GM18870 (cell line): ENCODE results near the gene TPO.
"Not testable (repeated sequence)": the region's sequence is repeated elsewhere in the genome, so short reads cannot be mapped to it uniquely, and the experiment has no call there.

ENCODE experiments used
- ATAC-seq: cut with Tn5 transposase; IDR thresholded peaks from one replicate; pipeline ENCODE4 v1.9.1; 2021; ENCODE audit warnings: moderate library complexity; ENCODE audit not compliant: unreplicated experiment

Gene TPO

DNA sequence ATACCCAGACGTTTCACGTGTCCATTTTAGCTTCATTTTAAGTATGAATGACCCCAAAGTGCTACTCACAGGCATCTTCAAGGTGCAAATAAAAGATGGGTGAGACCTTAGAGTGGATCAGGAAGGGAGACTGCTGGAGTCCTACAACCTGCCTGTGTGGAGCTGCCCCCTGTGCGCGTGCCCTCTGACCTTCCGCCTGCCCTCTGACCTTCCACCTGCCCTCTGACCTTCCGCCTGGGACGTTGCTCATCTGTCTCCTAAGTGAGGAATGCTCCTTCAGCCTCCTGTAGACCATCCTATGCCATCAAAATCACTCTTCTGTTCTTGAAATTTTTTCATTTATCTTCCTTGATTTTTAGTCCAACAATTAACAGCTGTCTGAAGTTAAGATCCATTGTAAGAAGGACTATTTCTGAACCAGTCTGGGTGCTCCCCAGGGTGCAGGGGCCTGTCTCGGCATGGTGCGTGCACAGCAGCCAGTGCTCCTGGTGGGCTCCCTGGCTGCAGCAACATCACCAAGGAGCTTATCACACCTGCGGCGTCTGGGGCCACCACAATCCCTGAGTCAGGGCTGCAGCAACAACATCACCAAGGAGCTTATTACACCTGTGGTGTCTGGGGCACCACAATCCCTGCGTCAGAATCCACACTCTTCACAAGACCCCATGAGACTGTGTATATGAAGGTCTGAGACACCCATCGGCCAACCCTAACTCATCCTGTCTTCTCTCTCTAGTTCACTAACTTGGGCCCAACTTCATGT lies 86.0 kb downstream of the TPO start:
- no peak for ATAC-seq

GRCh38 chr2:1501038-1501851 lies 88.0 kb downstream of the TPO start:
- no peak for ATAC-seq

DNA sequence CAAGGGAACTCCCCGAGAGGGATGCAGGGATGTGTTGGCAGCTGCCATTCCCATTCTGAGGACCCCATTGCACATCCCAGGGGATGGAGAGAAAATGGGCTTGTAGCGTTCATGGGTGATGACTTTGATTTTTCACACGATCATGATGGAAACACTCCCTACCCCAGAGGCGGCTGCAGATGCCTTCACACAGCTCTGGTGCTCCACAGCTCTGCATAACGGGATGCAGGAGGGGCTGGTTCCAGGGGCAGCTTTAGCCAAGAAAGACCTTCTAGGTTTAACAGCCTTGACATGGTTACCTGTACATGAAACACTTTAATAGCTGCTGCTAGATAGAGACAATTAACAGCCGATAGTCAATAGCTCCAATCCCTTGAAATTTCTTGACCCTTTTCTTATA lies 88.7 kb downstream of the TPO start:
- no peak for ATAC-seq

- ATAC-seq: no peak
Measured at GRCh38 chr2:1502891-1503304, 89.6 kb downstream of the TPO start.

GRCh38 chr2:1503471-1504310 lies 90.4 kb downstream of the TPO start:
- no peak for ATAC-seq

DNA sequence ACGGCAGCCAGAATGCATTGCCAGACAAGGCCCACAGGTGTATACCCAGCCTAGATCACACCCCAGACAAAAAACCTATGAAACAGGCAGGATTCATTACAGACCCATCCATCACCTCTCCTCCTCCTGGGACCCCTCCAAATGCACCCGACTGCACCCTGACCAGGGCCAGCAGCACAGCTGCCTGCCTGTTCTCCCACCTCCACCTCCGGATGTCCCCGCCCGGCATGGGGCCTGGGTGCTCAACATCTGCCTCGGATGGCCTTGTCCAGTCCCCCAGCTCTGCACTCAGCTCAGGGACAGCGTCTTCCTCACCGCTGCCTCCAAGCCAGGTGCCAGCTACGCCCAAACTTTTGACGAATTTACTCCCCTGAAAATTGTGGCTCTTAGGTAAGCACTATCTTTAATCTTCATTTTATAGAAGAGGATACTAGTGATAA lies 91.1 kb downstream of the TPO start:
- no peak for ATAC-seq

GRCh38 chr2:1505031-1505441 lies 91.8 kb downstream of the TPO start:
- ATAC-seq: no peak

GRCh38 chr2:1509271-1510065 lies 96.2 kb downstream of the TPO start:
- no peak for ATAC-seq

- ATAC-seq: no peak
Measured at GRCh38 chr2:1510176-1510575, 96.9 kb downstream of the TPO start.

DNA sequence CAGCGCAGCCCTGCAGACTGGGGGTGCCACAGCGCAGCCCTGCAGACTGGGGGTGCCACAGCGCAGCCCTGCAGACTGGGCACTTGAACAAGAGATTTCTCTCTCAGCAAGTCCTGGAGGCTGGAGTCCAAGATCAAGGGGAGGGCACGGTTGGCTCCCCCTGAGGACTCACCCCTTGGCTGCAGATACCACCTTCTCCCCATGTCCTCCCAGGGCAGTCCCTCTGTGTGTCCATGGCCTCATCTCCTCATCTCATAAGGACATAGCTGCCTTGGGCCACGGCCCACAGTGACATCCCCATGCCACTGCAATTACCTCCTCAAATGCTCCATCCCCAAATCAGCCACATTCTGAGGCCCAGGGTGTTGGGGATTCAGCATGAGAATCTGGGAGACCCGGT lies 98.2 kb downstream of the TPO start:
- ATAC-seq: no peak

DNA sequence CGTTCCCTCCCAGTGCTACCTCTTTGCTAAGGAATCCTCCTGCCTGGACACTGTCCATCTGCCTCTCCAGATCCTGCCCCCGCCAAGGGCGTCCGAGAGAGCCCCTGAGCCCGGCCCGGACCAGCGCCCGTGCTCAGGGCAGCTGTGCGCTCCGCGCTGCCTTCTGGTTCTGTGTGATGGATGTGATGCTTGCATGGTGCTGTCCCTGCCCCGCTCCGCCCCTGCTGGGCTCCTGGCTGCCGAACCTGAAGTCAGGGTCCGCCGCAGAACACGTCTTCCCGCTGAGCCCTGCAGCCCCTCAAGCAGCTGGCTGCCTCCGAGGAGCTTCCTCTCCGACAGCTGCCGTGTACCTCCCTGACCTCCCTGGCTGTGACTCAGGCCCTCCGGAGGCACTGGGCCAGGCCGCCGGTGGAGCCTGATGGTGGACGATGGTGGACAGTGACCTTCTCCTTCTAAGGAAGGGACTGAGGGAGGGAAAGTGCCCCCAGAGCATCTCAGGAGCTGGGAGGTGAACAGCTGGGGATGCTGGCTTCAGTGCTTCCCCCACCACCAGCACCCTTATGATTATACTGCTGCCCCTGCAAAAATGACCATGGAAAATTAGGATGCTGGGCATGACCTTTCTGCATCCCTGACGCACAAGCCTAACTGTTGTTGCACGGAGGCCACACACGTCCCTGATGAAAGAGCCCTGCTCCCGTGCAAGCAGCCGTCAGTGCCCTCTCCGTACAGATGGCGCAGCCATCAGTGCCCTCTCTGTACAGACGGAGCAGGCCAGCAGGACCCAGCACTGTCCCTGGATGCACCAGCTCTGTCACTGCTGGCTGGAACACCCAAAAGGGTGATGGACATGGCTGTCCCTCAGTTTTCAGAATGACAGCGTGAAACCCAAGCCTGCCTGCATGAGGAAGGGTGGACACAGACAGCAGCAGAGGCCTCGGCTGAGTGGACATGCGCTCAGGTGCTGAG lies 99.3 kb downstream of the TPO start:
- no peak for ATAC-seq

- no peak for ATAC-seq
Measured at GRCh38 chr2:1514391-1515072, 101.3 kb downstream of the TPO start.

GRCh38 chr2:1515073-1515430 lies 101.8 kb downstream of the TPO start:
- no peak for ATAC-seq

DNA sequence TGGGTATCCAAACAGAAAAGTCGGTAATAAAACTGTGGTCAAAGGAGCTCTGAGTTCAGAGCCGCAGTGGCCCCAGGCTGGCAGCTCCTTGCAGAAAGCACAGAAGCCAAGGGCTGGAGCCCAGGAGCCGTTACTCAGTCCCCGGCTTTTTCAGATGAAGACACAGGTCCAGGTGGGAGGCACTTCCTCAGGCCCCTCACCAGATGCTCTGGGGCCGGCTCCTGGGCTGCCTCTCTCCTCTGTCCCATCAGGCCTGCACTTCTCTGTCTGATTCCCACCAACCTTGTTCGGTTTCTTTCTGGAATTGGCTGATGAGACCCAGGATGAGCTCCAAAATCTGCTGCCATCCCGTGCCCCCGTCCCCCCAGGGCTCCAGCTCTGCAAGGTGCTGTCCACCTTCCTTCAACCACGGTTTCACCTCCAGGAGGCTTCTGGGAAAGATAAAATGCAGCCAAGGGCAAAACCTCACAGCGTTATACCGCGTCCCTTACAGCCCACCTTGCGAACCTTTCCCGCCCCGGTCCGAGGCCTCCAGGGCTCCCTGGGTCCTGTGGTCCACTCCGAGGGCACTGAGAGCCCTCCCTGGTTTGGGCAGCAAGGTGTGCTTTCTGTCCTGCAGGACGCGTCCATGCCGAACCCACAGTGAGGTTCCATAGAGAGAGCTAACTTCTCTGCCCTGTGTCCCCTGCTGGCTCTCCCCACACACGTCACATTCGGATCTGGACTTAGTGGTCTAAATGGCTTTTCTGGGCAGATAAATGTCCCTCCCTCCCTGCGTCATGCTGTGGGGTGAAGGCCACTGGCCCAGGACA lies 102.9 kb downstream of the TPO start:
- ATAC-seq: no peak

DNA sequence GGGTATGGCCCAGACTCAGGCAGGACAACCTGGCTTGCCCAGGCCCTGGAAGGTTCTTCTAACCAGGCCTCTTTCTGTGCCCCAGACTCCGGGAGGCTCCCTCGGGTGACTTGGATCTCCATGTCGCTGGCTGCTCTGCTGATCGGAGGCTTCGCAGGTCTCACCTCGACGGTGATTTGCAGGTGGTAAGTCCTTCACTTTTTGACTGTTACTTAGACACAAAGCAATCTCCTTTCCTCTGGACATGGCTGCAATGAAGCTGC lies 103.5 kb downstream of the TPO start:
- no peak for ATAC-seq

DNA sequence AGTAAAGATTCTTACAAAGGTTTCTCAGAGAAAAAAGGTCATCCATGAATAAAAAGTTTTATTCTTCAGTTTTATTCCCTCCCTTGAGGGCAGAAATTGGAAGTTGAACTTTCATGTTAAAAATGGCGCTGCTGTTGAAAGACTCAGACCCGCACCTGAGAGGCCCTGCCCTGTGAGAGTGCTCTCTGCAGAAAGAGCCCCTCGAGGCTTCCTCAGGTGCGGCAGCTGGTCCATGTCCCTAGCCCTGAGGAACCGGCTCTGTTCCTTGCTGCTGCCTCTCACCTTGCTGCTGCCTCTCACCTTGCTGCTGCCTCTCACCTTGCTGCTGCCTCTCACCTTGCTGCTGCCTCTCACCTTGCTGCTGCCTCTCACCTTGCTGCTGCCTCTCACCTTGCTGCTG lies 104.0 kb downstream of the TPO start:
- ATAC-seq: not testable (repeated sequence)

GRCh38 chr2:1517786-1518185 lies 104.5 kb downstream of the TPO start:
- no peak for ATAC-seq

DNA sequence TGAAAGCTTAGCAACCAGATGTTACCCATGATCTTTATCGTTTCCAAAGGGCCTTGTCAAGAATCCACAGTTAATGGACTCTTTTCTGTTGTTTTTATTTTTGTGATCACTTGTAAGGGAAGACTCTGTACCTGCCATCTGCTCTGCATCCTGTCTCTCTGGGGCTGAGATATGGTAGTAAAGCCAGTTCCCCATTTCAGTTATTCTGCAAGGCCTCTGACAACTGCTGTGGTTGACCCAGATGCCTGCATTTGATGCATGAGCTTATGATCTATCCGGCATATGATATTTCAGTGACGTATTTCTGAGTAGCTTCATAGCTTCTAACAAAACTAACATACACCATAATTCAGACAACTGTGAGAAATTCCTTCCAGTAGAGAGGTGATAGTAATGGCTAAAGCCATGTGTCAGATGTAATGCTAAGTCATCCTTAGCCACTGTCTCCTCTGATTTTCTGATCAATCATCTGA lies 105.1 kb downstream of the TPO start:
- no peak for ATAC-seq
